Upper lobe of left lung (tissue), 6 donors: ENCODE data around the gene ESYT2. TPM values are rescaled to one million over a fixed set of nuclear protein-coding genes. Genes with fewer than 3 reads are reported as not detected.
"Not testable (repeated sequence)": the region's sequence is repeated elsewhere in the genome, so short reads cannot be mapped to it uniquely, and the experiment has no call there.

Experiments used
- ATAC-seq, 2 donors: fragments of 200-7000 bp; cut with Tn5 transposase; one replicate each; pipeline ENCODE4 v1.9.1; 2022; ENCODE audit warnings: mild to moderate bottlenecking in 2 of 2, moderate library complexity in 2 of 2; ENCODE audit not compliant: low FRiP score in 2 of 2
- DNase-seq, 2 donors: peaks; one replicate each; pipeline ENCODE4 v3.0.0-alpha.2; 2019 to 2020
- H3K27ac ChIP-seq, 4 donors: fragments of 200-600 bp; sonication (generic); one replicate each; pipeline ENCODE4 v1.5.1; 2016 to 2019
- H3K27me3 ChIP-seq, 4 donors: fragments of 200-600 bp; sonication (generic); one replicate each; pipeline ENCODE4 v1.5.1; 2017 to 2019
- H3K36me3 ChIP-seq, 4 donors: fragments of 200-600 bp; sonication (generic); one replicate each; pipeline ENCODE4 v1.5.1; 2016 to 2019
- H3K4me1 ChIP-seq, 4 donors: fragments of 200-600 bp; sonication (generic); one replicate each; pipeline ENCODE4 v1.5.1; 2018 to 2019
- H3K4me3 ChIP-seq, 4 donors: fragments of 200-600 bp; sonication (generic); one replicate each; pipeline ENCODE4 v1.5.1; 2017 to 2019; ENCODE audit warnings: mild to moderate bottlenecking in 2 of 4, moderate library complexity in 1 of 4
- H3K9me3 ChIP-seq, 4 donors: fragments of 200-600 bp; sonication (generic); one replicate each; pipeline ENCODE4 v1.5.1; 2018 to 2019
- EP300 ChIP-seq, 4 donors: sonication (generic); formaldehyde crosslinking; IDR thresholded peaks; one replicate each; pipeline ENCODE4 v1.5.1; 2017; ENCODE audit warnings: antibody characterized with exemption in 4 of 4, control low read depth in 2 of 4
- POLR2A ChIP-seq, 4 donors: fragments of 450-650 bp; IDR thresholded peaks; one replicate each; pipeline ENCODE4 v1.5.1; 2016 to 2017; ENCODE audit warnings: antibody characterized with exemption in 4 of 4, mild to moderate bottlenecking in 2 of 4
- POLR2AphosphoS5 ChIP-seq, 2 donors: sonication (generic); formaldehyde crosslinking; IDR thresholded peaks; one replicate each; pipeline ENCODE4 v1.5.1; 2017; ENCODE audit warnings: antibody characterized with exemption in 2 of 2
- WGBS, 2 donors: methylation state at CpG; one replicate each; pipeline ENCODE4 v1.1.5; 2017 to 2018; 5-methylcytosine and 5-hydroxymethylcytosine counted together
- total RNA-seq, 6 donors: library from RNA; depleted of rRNA in 4 of 6; stranded (reverse); fragments of >200 nt in 4 of 6; gene quantifications; one replicate each; pipeline versions ENCODE4 v1.1.0 to v1.2.1, GENCODE V29; 2016 to 2021
- TF ChIP-seq, protein P1 (sequence below), 6 experiments: fragments of 450-650 bp in 4 of 6; fragments of 200-600 bp in 2 of 6; sonication (generic) in 2 of 6; IDR thresholded peaks; one replicate each; pipeline ENCODE4 v1.5.1; 2016 to 2019; ENCODE audit warnings: antibody characterized with exemption in 6 of 6
- donor health status: DM: no; HTN: no; CAD: no; lungs with moderate emphysema.
- donor health status: DM: no; HTN: yes; CAD: no; lungs with severe emphysema.

ESYT2 gene
- total RNA-seq, 6 donors from 2014 or later = 60.7 to 115 (median 74.7) TPM

DNA sequence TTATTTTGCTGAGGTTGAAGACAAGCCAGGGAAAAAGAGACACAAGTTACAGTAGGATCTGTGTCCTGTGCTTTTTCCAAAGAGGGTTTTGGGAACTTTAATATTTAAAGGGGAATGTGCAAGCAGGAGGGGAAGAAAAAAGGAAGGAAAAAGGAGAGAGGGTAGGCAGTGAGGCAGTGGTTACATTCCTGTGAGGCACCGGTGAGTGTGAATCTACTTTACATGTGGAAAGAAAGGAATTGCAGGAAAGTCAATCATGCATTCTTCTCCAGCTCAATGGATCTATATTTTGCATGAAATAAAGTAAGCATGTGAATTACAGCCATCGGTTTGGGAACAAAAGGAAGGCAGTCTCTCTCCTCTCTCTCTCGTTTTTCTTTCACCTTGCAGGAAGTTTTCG is 14.5 kb upstream of the ESYT2 start:
- peaks cover 0 to 2% (median 0%) of the 10 kb centered on the region in 4 donors for H3K4me1 ChIP-seq
- DNase-seq = no peak
- no peak overlapping the region for H3K27ac ChIP-seq
- no peak for TF ChIP-seq POLR2A (IDR thresholded peaks at IDR 0.05)
- TF ChIP-seq, protein P1, sequence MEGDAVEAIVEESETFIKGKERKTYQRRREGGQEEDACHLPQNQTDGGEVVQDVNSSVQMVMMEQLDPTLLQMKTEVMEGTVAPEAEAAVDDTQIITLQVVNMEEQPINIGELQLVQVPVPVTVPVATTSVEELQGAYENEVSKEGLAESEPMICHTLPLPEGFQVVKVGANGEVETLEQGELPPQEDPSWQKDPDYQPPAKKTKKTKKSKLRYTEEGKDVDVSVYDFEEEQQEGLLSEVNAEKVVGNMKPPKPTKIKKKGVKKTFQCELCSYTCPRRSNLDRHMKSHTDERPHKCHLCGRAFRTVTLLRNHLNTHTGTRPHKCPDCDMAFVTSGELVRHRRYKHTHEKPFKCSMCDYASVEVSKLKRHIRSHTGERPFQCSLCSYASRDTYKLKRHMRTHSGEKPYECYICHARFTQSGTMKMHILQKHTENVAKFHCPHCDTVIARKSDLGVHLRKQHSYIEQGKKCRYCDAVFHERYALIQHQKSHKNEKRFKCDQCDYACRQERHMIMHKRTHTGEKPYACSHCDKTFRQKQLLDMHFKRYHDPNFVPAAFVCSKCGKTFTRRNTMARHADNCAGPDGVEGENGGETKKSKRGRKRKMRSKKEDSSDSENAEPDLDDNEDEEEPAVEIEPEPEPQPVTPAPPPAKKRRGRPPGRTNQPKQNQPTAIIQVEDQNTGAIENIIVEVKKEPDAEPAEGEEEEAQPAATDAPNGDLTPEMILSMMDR (IDR thresholded peaks at IDR 0.05) = no peak
- no peak for TF ChIP-seq EP300 (IDR thresholded peaks at IDR 0.05)
- no peak for TF ChIP-seq POLR2AphosphoS5 (IDR thresholded peaks at IDR 0.05)
- H3K27me3 ChIP-seq = no peaks in the 10 kb centered on the region
- WGBS, 2 donors = 54 to 57% methylated on average over 4 of the region's 4 CpGs
- no peak for ATAC-seq
- H3K4me3 ChIP-seq = no peak overlapping the region
- no peaks in the 10 kb centered on the region for H3K36me3 ChIP-seq
- no peaks in the 10 kb centered on the region for H3K9me3 ChIP-seq

DNA sequence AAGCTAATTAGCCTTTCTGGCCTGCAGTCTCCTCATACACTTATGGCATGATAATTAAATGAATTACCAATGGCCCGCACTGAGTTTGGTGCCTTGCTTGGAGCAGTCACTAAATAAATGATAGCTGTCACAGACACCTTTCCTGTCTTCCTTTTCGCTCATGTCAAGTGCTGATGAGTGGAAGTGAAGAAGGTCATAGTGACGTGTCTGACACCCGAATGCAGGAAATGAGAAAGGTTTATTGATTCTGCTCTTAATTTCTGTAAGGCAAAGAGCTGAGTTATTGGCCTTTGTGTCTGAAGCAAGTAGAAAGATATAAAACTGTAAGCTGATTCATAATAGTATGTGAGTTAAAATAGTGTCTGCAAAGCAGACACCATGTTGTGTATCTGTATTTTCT is 13.2 kb upstream of the ESYT2 start:
- H3K4me1 ChIP-seq = no peaks in the 10 kb centered on the region
- H3K36me3 ChIP-seq = no peaks in the 10 kb centered on the region
- H3K27me3 ChIP-seq = no peaks in the 10 kb centered on the region
- H3K4me3 ChIP-seq = no peak overlapping the region
- H3K9me3 ChIP-seq = no peaks in the 10 kb centered on the region
- H3K27ac ChIP-seq = no peak overlapping the region
- TF ChIP-seq POLR2A (IDR thresholded peaks at IDR 0.05) (no peak), POLR2AphosphoS5 (IDR thresholded peaks at IDR 0.05) (no peak), EP300 (IDR thresholded peaks at IDR 0.05) (no peak)
- TF ChIP-seq, protein P1 (IDR thresholded peaks at IDR 0.05) = no peak
- DNase-seq (no peak), ATAC-seq (no peak)
- WGBS, 2 donors = 74 to 80% methylated on average over 4 of the region's 4 CpGs

DNA sequence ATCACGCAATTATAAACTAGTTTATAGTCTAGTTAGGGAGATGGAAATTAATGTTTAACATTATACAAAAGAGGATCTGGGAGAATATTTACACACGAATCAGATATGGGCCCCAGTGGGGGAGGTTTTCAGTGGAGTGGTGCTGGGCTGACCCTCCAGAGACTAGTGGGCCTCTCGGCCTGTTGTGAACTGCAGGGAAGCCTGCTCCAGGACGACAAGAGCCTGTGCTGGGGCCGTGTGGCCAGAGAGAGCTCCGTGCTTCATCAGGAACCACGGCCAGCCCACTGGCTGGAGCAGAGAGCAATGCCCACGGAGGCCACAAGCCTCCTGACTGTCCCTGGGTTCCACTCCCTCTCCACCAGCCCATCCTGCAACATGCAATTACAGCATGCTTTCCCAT is 11.3 kb upstream of the ESYT2 start:
- ATAC-seq (no peak), DNase-seq (no peak)
- no peaks in the 10 kb centered on the region for H3K9me3 ChIP-seq
- H3K4me1 ChIP-seq = no peaks in the 10 kb centered on the region
- no peaks in the 10 kb centered on the region for H3K27me3 ChIP-seq
- WGBS, 2 donors = 73 to 81% methylated on average over 7 to 8 of the region's 8 CpGs
- no peaks in the 10 kb centered on the region for H3K36me3 ChIP-seq
- TF ChIP-seq POLR2AphosphoS5 (IDR thresholded peaks at IDR 0.05) (no peak), EP300 (IDR thresholded peaks at IDR 0.05) (no peak), POLR2A (IDR thresholded peaks at IDR 0.05) (no peak)
- TF ChIP-seq, protein P1 (IDR thresholded peaks at IDR 0.05) = no peak
- H3K4me3 ChIP-seq = no peak overlapping the region
- H3K27ac ChIP-seq = no peak overlapping the region

DNA sequence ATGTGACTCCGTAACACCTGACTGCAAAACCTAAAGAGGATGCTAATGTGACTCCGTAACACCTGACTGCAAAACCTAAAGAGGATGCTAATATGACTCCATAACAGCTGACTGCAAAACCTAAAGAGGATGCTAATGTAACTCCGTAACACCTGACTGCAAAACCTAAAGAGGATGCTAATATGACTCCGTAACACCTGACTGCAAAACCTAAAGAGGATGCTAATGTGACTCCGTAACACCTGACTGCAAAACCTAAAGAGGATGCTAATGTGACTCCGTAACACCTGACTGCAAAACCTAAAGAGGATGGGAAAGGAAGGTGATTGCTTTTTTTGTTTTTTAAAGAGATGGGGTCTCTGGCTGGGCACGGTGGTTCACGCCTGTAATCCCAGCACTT is 9.9 kb upstream of the ESYT2 start:
- ATAC-seq, DNase-seq, H3K27ac ChIP-seq, H3K27me3 ChIP-seq, H3K4me1 ChIP-seq, H3K9me3 ChIP-seq, H3K4me3 ChIP-seq, H3K36me3 ChIP-seq: not testable (repeated sequence)
- 84% methylated on average over 6 to 8 of the region's 8 CpGs for WGBS, 2 donors

DNA sequence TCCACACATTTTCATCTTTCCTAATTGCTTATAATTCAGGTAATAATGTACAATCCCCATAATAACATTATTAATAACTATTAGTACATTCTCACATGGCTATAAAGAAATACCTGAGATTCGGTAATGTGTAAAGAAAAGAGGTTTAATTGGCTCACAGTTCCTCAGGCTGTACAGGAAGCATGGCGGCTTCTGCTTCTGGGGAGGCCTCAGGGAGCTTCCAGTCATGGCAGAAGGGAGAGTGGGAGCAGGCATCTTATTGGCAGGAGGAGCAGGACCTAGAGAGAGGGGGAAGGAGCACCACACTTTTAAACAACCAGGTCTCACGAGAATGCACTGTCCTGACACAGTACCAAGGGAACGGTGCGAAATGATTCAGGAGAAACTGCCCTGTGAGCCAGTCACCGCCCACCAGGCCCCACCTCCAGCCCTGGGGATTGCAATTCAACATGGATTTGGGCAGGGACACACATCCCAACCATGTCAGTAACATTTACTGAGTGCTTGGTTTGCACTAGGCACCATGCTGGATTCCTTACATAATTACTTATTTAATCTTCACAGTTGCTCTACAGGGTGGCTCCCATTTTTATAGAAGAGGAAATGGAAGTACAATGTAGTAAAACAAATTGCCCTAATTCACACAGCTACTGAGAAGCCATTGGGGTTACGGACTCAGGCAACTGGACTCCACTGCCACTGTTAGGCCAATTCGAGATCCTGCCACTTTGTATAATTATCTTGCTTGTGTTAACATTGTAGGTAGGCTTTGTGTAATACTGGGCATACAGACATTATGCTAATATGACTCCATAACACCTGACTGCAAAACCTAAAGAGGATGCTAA is 8.7 kb upstream of the ESYT2 start:
- Histone ChIP-seq H3K27ac (no peak overlapping the region), H3K36me3 (no peaks in the 10 kb centered on the region), H3K4me3 (no peak overlapping the region), H3K9me3 (no peaks in the 10 kb centered on the region), H3K27me3 (no peaks in the 10 kb centered on the region), H3K4me1 (peaks cover 0 to 2% (median 0%) of the 10 kb centered on the region in 4 donors)
- TF ChIP-seq POLR2AphosphoS5 (IDR thresholded peaks at IDR 0.05) (no peak), POLR2A (IDR thresholded peaks at IDR 0.05) (no peak), EP300 (IDR thresholded peaks at IDR 0.05) (no peak)
- TF ChIP-seq, protein P1 (IDR thresholded peaks at IDR 0.05) = no peak
- DNase-seq = no peak
- no peak for ATAC-seq
- 90 to 92% methylated on average over 8 of the region's 8 CpGs for WGBS, 2 donors
